Uterus (tissue), 4 donors: Measurements from ENCODE around the gene LRRC59. TPM values are rescaled to one million over a fixed set of nuclear protein-coding genes. Genes with fewer than 3 reads are reported as not detected.
"Not testable (repeated sequence)": the region's sequence is repeated elsewhere in the genome, so short reads cannot be mapped to it uniquely, and the experiment has no call there.

Source experiments
- DNase-seq, 2 donors: peaks; one replicate each; pipeline ENCODE4 v3.0.0-alpha.2; 2019 to 2020
- H3K27ac ChIP-seq, 2 donors: fragments of 200-600 bp; sonication (generic); 1 replicate in 1 of 2; 2 replicates in 1 of 2; pipeline ENCODE4 v1.5.1; 2016 to 2018
- H3K27me3 ChIP-seq, 2 donors: fragments of 200-600 bp; sonication (generic); one replicate each; pipeline ENCODE4 v1.5.1; 2018 to 2019; ENCODE audit warnings: control low read depth in 1 of 2
- H3K36me3 ChIP-seq, 2 donors: fragments of 200-600 bp; sonication (generic); one replicate each; pipeline ENCODE4 v1.5.1; 2019; ENCODE audit warnings: control low read depth in 1 of 2
- H3K4me1 ChIP-seq, 2 donors: fragments of 200-600 bp; sonication (generic); one replicate each; pipeline ENCODE4 v1.5.1; 2018 to 2019; ENCODE audit warnings: control low read depth in 1 of 2
- H3K4me3 ChIP-seq, 2 donors: fragments of 200-600 bp; sonication (generic); 1 replicate in 1 of 2; 2 replicates in 1 of 2; pipeline ENCODE4 v1.5.1; 2018 to 2019; ENCODE audit warnings: mild to moderate bottlenecking in 1 of 2
- H3K9me3 ChIP-seq, 2 donors: fragments of 200-600 bp; sonication (generic); one replicate each; pipeline ENCODE4 v1.5.1; 2019; ENCODE audit warnings: control low read depth in 1 of 2
- POLR2A ChIP-seq, 2 donors: fragments of 450-650 bp; IDR thresholded peaks; one replicate each; pipeline ENCODE4 v1.6.1; 2016; ENCODE audit warnings: antibody characterized with exemption in 2 of 2, mild to moderate bottlenecking in 1 of 2, moderate library complexity in 1 of 2
- intact Hi-C: fragments of 100-400 bp; cut with DNase I; formaldehyde crosslinking; loops from one replicate; pipeline ENCODE4 v1.15.1; 2023; ENCODE audit warnings: low total_unique reads
- total RNA-seq, 4 donors: library from RNA; depleted of rRNA in 3 of 4; stranded (reverse); fragments of >200 nt in 3 of 4; gene quantifications; one replicate each; pipeline versions ENCODE4 v1.1.0 to v1.2.4, GENCODE V29; 2014 to 2023
- TF ChIP-seq, protein P1 (sequence below), 4 experiments: fragments of 200-600 bp in 2 of 4; fragments of 450-650 bp in 2 of 4; sonication (generic) in 2 of 4; IDR thresholded peaks; one replicate each; pipeline ENCODE4 v1.5.1; 2016 to 2019; ENCODE audit warnings: antibody characterized with exemption in 4 of 4, mild to moderate bottlenecking in 2 of 4, moderate library complexity in 1 of 4
- donor health status: DM: yes; HTN: yes; CAD: no.

LRRC59 gene
- total RNA-seq, 4 donors from 2014 or later, result 24.1 to 62.4 (median 47.1) TPM

DNA sequence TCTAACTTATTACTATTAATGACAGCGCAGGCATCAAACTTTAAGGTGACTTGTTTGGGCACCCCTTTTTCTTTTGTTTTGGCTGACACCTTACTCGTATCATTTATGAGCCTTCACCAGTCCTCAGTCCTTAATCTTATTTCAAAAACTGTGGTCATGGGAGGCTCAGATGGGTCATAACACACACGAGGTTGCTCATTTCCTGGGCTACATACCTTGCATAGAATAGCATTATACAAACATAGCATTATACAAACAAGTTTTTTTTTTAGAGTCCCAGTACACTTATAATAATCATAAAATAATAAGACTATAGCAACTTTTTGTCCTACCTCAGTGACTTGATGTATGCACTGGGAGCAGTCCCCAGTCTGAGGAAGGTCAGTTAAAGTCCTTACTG lies 17.5 kb upstream of the LRRC59 start:
- TF ChIP-seq POLR2A (IDR thresholded peaks at IDR 0.05), result no peak
- TF ChIP-seq, protein P1, sequence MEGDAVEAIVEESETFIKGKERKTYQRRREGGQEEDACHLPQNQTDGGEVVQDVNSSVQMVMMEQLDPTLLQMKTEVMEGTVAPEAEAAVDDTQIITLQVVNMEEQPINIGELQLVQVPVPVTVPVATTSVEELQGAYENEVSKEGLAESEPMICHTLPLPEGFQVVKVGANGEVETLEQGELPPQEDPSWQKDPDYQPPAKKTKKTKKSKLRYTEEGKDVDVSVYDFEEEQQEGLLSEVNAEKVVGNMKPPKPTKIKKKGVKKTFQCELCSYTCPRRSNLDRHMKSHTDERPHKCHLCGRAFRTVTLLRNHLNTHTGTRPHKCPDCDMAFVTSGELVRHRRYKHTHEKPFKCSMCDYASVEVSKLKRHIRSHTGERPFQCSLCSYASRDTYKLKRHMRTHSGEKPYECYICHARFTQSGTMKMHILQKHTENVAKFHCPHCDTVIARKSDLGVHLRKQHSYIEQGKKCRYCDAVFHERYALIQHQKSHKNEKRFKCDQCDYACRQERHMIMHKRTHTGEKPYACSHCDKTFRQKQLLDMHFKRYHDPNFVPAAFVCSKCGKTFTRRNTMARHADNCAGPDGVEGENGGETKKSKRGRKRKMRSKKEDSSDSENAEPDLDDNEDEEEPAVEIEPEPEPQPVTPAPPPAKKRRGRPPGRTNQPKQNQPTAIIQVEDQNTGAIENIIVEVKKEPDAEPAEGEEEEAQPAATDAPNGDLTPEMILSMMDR (IDR thresholded peaks at IDR 0.05), result no peak
- H3K9me3 ChIP-seq, result no peaks in the 10 kb centered on the region
- H3K27me3 ChIP-seq, result no peaks in the 10 kb centered on the region
- H3K27ac ChIP-seq, result no peak overlapping the region
- no peaks in the 10 kb centered on the region for H3K36me3 ChIP-seq
- intact Hi-C loops, result no loop called here
- no peak for DNase-seq
- no peaks in the 10 kb centered on the region for H3K4me1 ChIP-seq
- H3K4me3 ChIP-seq, result no peak overlapping the region

DNA sequence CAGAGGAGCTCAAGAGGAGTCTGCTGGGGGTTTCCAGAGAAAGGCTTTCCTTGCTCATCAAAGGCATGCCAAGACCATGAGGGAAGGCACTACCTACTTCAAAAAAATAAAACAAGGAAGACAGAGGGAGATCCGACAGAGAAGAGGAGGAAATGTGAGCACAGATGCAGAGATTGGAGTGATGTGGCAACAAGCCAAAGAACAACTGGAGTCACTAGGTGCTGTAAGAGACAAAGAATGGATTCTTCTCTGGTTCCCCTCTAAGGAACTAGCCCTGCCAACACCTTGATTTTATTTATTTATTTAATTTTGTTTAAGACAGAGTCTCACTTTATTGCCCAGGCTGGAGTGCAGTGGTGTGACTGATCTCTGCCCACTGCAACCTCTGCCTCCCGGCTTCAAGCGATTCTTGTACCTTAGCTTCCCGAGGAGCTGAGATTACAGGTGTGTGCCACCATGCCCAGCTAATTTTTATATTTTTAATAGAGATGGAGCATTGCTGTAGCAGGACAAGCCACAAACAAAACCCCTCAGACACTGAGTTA lies 14.9 kb upstream of the LRRC59 start:
- no peak overlapping the region for H3K27ac ChIP-seq
- H3K36me3 ChIP-seq, result no peaks in the 10 kb centered on the region
- H3K4me1 ChIP-seq, result no peaks in the 10 kb centered on the region
- no peaks in the 10 kb centered on the region for H3K9me3 ChIP-seq
- TF ChIP-seq POLR2A (IDR thresholded peaks at IDR 0.05), result no peak
- TF ChIP-seq, protein P1 (IDR thresholded peaks at IDR 0.05), result no peak
- intact Hi-C loops, result no loop called here
- no peak for DNase-seq
- no peaks in the 10 kb centered on the region for H3K27me3 ChIP-seq
- H3K4me3 ChIP-seq, result no peak overlapping the region

DNA sequence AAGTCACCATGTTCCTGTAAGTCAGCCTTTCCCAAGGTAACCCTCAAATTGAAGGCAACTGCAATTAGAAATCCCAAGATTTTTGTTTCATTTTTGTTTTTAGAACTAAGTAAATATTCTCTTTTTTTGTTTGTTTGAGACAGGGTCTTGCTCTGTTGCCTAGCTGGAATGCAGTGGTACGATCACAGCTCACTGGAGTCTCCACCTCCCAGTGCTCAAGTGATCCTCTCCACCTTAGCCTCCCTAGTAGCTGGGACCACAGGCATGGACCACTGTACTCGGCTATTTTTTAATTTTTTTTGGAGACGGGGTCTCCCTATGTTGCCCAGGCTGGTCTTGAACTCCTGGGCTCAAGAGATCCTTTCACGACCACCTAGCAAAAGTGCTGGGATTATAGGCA lies 10.6 kb upstream of the LRRC59 start:
- H3K27ac ChIP-seq, result no peak overlapping the region
- intact Hi-C loops, result no loop called here
- H3K9me3 ChIP-seq, result no peaks in the 10 kb centered on the region
- no peaks in the 10 kb centered on the region for H3K27me3 ChIP-seq
- H3K4me3 ChIP-seq, result no peak overlapping the region
- no peak for DNase-seq
- H3K36me3 ChIP-seq, result no peaks in the 10 kb centered on the region
- no peak for TF ChIP-seq POLR2A (IDR thresholded peaks at IDR 0.05)
- TF ChIP-seq, protein P1 (IDR thresholded peaks at IDR 0.05), result no peak
- H3K4me1 ChIP-seq, result no peaks in the 10 kb centered on the region

DNA sequence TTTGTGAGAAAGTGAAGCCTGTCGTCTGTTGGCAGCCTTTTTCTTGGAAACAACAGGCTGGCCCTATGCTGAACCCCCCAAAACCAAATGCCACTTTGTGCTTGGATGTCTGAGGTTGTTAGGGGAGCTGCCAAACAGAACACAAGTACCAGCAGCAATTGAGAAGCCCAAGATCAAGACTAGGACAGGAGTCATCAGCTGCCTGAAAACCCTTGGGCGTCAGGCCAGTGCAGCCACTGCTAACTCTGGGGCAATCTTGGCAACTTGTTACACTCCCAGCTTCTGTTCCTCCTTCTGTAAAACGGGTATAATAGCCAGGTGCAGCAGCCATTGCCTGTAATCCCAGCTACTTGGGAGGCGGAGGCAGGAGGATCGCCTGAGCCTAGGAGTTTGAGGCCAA lies 9.3 kb upstream of the LRRC59 start:
- Histone ChIP-seq H3K27ac (no peak overlapping the region), H3K27me3 (no peaks in the 10 kb centered on the region), H3K4me3 (no peak overlapping the region), H3K9me3 (no peaks in the 10 kb centered on the region), H3K36me3 (no peaks in the 10 kb centered on the region), H3K4me1 (no peaks in the 10 kb centered on the region)
- TF ChIP-seq, protein P1 (IDR thresholded peaks at IDR 0.05), result no peak
- no peak for TF ChIP-seq POLR2A (IDR thresholded peaks at IDR 0.05)
- DNase-seq, result no peak
- intact Hi-C loops, result no loop called here

DNA sequence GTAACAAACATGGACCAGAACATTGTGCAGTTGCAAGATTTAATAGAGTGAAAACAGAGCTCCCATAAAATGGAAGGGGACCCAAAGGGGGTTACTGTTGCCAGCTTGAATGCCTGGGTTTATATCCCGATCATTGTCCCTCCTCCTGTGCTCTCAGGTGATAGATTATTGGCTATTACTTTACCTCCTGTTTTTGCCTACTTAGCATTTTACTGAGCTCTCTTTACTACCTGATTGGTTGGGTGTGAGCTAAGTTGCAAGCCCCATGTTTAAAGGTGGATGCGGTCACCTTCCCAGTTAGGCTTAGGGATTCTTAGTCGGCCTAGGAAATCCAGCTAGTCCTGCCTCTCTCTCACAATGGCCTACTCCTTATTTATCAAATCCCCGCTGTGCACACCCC lies 8.0 kb upstream of the LRRC59 start:
- DNase-seq, H3K9me3 ChIP-seq, H3K27me3 ChIP-seq, H3K36me3 ChIP-seq, H3K27ac ChIP-seq, H3K4me3 ChIP-seq, intact Hi-C loops, H3K4me1 ChIP-seq: not testable (repeated sequence)

DNA sequence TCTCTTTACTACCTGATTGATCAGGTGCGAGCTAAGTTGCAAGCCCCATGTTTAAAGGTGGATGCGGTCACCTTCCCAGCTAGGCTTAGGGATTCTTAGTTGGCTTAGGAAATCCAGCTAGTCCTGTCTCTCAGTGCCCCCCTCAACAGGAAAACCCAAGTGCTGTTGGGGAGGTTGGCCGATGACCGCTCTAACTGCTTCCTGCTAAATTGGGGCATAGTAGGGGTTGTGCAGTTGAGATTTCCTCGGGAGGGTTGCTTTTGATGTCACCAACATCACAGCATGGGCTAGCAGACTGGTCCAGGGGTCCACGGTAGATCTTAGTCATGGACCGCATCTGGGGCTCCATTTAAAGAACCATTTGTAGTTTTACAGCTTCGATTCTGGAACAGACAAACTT lies 2.3 kb upstream of the LRRC59 start:
- H3K27me3 ChIP-seq, intact Hi-C loops, H3K27ac ChIP-seq, DNase-seq, H3K36me3 ChIP-seq, H3K4me3 ChIP-seq, H3K9me3 ChIP-seq: not testable (repeated sequence)
- peaks cover 3 to 11% of the 10 kb centered on the region in 2 donors for H3K4me1 ChIP-seq

DNA sequence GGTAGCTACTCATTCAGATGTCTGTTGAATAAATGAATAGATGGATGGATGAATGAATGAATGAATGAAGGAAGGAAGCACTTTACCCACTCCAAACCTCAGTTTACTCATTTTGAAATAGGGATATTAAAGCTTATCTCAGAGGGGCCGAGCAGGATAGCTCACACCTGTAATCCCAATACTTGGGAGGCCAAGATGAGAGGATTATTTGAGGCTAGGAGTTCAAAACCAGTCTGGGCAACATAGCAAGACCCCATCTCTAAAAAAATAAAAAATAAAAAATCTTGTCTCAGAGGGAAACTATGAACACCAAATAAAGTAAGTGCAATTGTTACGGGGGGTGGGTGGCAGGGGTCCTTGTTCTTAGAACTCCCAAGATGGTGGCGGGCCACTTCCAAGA lies 1.3 kb upstream of the LRRC59 start:
- H3K27me3 ChIP-seq, H3K27ac ChIP-seq, intact Hi-C loops, H3K9me3 ChIP-seq, DNase-seq, H3K4me3 ChIP-seq, H3K36me3 ChIP-seq: not testable (repeated sequence)
- peaks cover 3 to 11% of the 10 kb centered on the region in 2 donors for H3K4me1 ChIP-seq
